HL-60 (cell line): ENCODE data around the gene C1QTNF3.

Source experiments
- SPI1 ChIP-seq: IDR thresholded peaks from 2 replicates; pipeline ENCODE4 v1.6.1; 2012; ENCODE audit warnings: low read depth, mild to moderate bottlenecking, borderline replicate concordance
- TF ChIP-seq, protein P1 (sequence below): IDR thresholded peaks from one replicate; pipeline ENCODE4 v1.5.1; 2011; ENCODE audit warnings: low read length, control low read depth, inconsistent platforms; ENCODE audit not compliant: insufficient read depth
- TF ChIP-seq, protein P2 (sequence below): IDR thresholded peaks from 2 replicates; pipeline ENCODE4 v1.6.1; 2012; ENCODE audit warnings: low read depth; ENCODE audit not compliant: insufficient replicate concordance

DNA sequence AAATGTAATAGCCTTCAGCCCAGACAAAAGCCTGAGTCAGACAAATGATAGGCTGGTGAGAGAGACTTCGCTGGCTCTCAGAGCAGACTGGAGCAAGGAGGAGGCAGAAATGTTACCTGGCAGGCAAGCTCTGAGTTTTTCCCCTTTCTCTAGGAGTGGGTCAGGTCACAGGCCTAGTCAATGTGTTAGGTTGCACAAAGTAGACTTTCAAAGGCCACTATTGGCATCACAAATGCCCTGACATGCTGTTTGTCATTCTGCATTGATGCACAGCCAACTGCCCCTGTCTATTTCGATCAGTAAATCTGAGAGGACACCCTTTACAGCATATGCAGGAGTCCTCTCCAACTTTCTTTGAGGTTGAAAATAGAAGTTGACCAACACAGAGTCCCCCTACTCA, 15.5 kb upstream of the C1QTNF3 start:
- TF ChIP-seq, protein P1, sequence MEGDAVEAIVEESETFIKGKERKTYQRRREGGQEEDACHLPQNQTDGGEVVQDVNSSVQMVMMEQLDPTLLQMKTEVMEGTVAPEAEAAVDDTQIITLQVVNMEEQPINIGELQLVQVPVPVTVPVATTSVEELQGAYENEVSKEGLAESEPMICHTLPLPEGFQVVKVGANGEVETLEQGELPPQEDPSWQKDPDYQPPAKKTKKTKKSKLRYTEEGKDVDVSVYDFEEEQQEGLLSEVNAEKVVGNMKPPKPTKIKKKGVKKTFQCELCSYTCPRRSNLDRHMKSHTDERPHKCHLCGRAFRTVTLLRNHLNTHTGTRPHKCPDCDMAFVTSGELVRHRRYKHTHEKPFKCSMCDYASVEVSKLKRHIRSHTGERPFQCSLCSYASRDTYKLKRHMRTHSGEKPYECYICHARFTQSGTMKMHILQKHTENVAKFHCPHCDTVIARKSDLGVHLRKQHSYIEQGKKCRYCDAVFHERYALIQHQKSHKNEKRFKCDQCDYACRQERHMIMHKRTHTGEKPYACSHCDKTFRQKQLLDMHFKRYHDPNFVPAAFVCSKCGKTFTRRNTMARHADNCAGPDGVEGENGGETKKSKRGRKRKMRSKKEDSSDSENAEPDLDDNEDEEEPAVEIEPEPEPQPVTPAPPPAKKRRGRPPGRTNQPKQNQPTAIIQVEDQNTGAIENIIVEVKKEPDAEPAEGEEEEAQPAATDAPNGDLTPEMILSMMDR: no peak
- no peak for TF ChIP-seq SPI1
- TF ChIP-seq, protein P2, sequence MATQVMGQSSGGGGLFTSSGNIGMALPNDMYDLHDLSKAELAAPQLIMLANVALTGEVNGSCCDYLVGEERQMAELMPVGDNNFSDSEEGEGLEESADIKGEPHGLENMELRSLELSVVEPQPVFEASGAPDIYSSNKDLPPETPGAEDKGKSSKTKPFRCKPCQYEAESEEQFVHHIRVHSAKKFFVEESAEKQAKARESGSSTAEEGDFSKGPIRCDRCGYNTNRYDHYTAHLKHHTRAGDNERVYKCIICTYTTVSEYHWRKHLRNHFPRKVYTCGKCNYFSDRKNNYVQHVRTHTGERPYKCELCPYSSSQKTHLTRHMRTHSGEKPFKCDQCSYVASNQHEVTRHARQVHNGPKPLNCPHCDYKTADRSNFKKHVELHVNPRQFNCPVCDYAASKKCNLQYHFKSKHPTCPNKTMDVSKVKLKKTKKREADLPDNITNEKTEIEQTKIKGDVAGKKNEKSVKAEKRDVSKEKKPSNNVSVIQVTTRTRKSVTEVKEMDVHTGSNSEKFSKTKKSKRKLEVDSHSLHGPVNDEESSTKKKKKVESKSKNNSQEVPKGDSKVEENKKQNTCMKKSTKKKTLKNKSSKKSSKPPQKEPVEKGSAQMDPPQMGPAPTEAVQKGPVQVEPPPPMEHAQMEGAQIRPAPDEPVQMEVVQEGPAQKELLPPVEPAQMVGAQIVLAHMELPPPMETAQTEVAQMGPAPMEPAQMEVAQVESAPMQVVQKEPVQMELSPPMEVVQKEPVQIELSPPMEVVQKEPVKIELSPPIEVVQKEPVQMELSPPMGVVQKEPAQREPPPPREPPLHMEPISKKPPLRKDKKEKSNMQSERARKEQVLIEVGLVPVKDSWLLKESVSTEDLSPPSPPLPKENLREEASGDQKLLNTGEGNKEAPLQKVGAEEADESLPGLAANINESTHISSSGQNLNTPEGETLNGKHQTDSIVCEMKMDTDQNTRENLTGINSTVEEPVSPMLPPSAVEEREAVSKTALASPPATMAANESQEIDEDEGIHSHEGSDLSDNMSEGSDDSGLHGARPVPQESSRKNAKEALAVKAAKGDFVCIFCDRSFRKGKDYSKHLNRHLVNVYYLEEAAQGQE: no peak
